K562 (cell line): ENCODE results near the gene USB1. TPM values are rescaled to one million over a fixed set of nuclear protein-coding genes. Genes with fewer than 3 reads are reported as not detected.

Experiments used
- ATAC-seq: fragments of 200-7000 bp; cut with Tn5 transposase; 3 replicates; pipeline ENCODE4 v1.9.1; 2020; ENCODE audit warnings: moderate library complexity
- BruUV-seq: library from RNA; stranded (reverse); fragments of 400-500 nt; replicated peaks from 2 replicates; lab custom pipeline; 2021; lab: Mats Ljungman, UMichigan
- CTCF ChIA-PET: fragments of 300-600 bp; formaldehyde crosslinking; extraction: SDS; loops from one replicate; lab custom pipeline; 2021; ENCODE audit warnings: low intra/inter-chr PET ratio; lab: Yijun Ruan, JAX
- POLR2A ChIA-PET: fragments of 300-600, 350-650 bp; sonication (Branson Sonifier 250); formaldehyde crosslinking; extraction: SDS; loops from one replicate; lab custom pipeline; 2021; ENCODE audit warnings: antibody characterized with exemption, inconsistent platforms; lab: Yijun Ruan, JAX
- DNase-seq, 4 experiments: peaks; one replicate each; pipeline versions ENCODE4 v3.0.0 to v3.0.0-alpha.2; 2011 to 2018; ENCODE audit warnings: low spot score in 3 of 4, mixed read lengths in 3 of 4; ENCODE audit errors: extremely low read depth in 1 of 4
- FAIRE-seq: peaks from 2 replicates; lab custom pipeline; 2011; peaks lifted over from hg19 to GRCh38; lab: Jason Lieb, UNC
- H2AFZ ChIP-seq: 2 replicates; pipeline ENCODE4 v1.6.0; 2011; ENCODE audit warnings: low read depth, low read length, control low read depth, inconsistent platforms
- H3K27ac ChIP-seq: fragments of 200-600 bp; 3 replicates; pipeline ENCODE4 v1.8.0; 2011; ENCODE audit warnings: low read depth, mild to moderate bottlenecking, control low read depth, inconsistent platforms, low read length, moderate library complexity, mixed read lengths; ENCODE audit errors: extremely low read depth
- H3K27me3 ChIP-seq, 2 experiments: fragments of 300-600 bp in 1 of 2; 2 replicates in 1 of 2; 3 replicates in 1 of 2; pipeline versions ENCODE4 v1.6.0 to v1.8.0; 2011; ENCODE audit warnings: inconsistent platforms in 2 of 2, low read length in 2 of 2, mild to moderate bottlenecking in 1 of 2, mixed read lengths in 1 of 2, moderate library complexity in 1 of 2; ENCODE audit not compliant: control insufficient read depth in 2 of 2, insufficient read depth in 2 of 2
- H3K36me3 ChIP-seq: fragments of 300-600 bp; 3 replicates; pipeline ENCODE4 v1.8.0; 2011; ENCODE audit warnings: mild to moderate bottlenecking, low read length, inconsistent platforms; ENCODE audit not compliant: control insufficient read depth, insufficient read depth
- H3K4me1 ChIP-seq, 2 experiments: fragments of 200-600 bp in 1 of 2; replicated peaks in 1 of 2; 2 replicates in 1 of 2; 3 replicates in 1 of 2; pipeline versions ENCODE4 v1.5.1 to v1.8.0; 2011; ENCODE audit warnings: inconsistent platforms in 2 of 2, low read length in 2 of 2, mild to moderate bottlenecking in 1 of 2, mixed read lengths in 1 of 2, moderate library complexity in 1 of 2; ENCODE audit not compliant: control insufficient read depth in 2 of 2, insufficient read depth in 2 of 2
- H3K4me2 ChIP-seq: 2 replicates; pipeline ENCODE4 v1.6.1; 2011; ENCODE audit warnings: low read length, control low read depth, inconsistent platforms, mixed read lengths; ENCODE audit not compliant: insufficient read depth
- H3K4me3 ChIP-seq: fragments of 200-600 bp; sonication (generic), shearing (Covaris generic); 2 replicates; pipeline ENCODE4 v1.5.1; 2016; ENCODE audit warnings: control low read depth, inconsistent platforms
- H3K79me2 ChIP-seq: fragments of 200-600 bp; 3 replicates; pipeline ENCODE4 v1.8.0; 2011; ENCODE audit warnings: low read length, inconsistent platforms; ENCODE audit not compliant: control insufficient read depth, insufficient read depth
- H3K9ac ChIP-seq, 2 experiments: 2 replicates each; pipeline versions ENCODE4 v1.6.0 to v1.6.1; 2011; ENCODE audit warnings: low read depth in 2 of 2, low read length in 2 of 2, control low read depth in 1 of 2, inconsistent platforms in 1 of 2, mild to moderate bottlenecking in 1 of 2, mixed read lengths in 1 of 2; ENCODE audit not compliant: insufficient read depth in 1 of 2
- H3K9me1 ChIP-seq: one replicate; pipeline ENCODE4 v1.6.0; 2011; ENCODE audit warnings: inconsistent platforms, mild to moderate bottlenecking, low read length, moderate library complexity; ENCODE audit not compliant: control insufficient read depth, insufficient read depth
- H3K9me3 ChIP-seq: replicated peaks from 2 replicates; pipeline ENCODE4 v1.5.1; 2011; ENCODE audit warnings: low read depth, low read length, inconsistent platforms; ENCODE audit not compliant: control insufficient read depth, insufficient read depth
- H4K20me1 ChIP-seq: replicated peaks from 2 replicates; pipeline ENCODE4 v1.6.1; 2011; ENCODE audit warnings: low read length, inconsistent platforms, mixed read lengths; ENCODE audit not compliant: control insufficient read depth, insufficient read depth
- GATA2 ChIP-seq: sonication (generic); formaldehyde crosslinking; IDR thresholded peaks from 2 replicates; pipeline ENCODE4 v1.4.0; 2020; ENCODE audit warnings: mild to moderate bottlenecking, missing genetic modification reagents
- HDAC3 ChIP-seq: fragments of 450-650 bp; IDR thresholded peaks from 2 replicates; pipeline ENCODE4 v1.6.1; 2018; ENCODE audit warnings: borderline replicate concordance, mild to moderate bottlenecking, moderate library complexity; ENCODE audit not compliant: partially characterized antibody
- KDM1A ChIP-seq, 2 experiments: fragments of 450-650 bp; IDR thresholded peaks; 2 replicates each; pipeline ENCODE4 v1.6.1; 2016; ENCODE audit warnings: mild to moderate bottlenecking in 2 of 2
- MAFK ChIP-seq: IDR thresholded peaks from 2 replicates; pipeline ENCODE4 v1.6.1; 2011; ENCODE audit warnings: low read length, improper control_type of control experiment
- MBD2 ChIP-seq: sonication (generic); IDR thresholded peaks from 2 replicates; pipeline ENCODE4 v1.6.1; 2016; ENCODE audit warnings: low read depth, borderline replicate concordance
- NFIC ChIP-seq: fragments of 450-650 bp; IDR thresholded peaks from 2 replicates; pipeline ENCODE4 v1.6.1; 2017; ENCODE audit warnings: mild to moderate bottlenecking, inconsistent platforms
- TEAD4 ChIP-seq, 2 experiments: sonication (generic) in 1 of 2; formaldehyde crosslinking in 1 of 2; IDR thresholded peaks; 2 replicates each; pipeline versions ENCODE4 v1.6.1 to v1.8.0; 2012 to 2022; ENCODE audit warnings: borderline replicate concordance in 1 of 2, inconsistent platforms in 1 of 2, low read length in 1 of 2, mild to moderate bottlenecking in 1 of 2, missing genetic modification reagents in 1 of 2
- WGBS: fragments of 100-300 bp; shearing (Covaris generic); methylation state at CpG from one replicate; pipeline ENCODE4 v1.1.6; 2016; ENCODE audit warnings: low coverage, mixed read lengths; ENCODE audit not compliant: insufficient coverage; ENCODE audit errors: missing lambda C conversion rate; 5-methylcytosine and 5-hydroxymethylcytosine counted together
- in situ Hi-C: fragments of 300-500 bp; cut with MboI; formaldehyde crosslinking; loops from 4 replicates; pipeline ENCODE4 v1.15.0; 2018; ENCODE audit warnings: inconsistent platforms, mixed read lengths
- intact Hi-C: fragments of 100-400 bp; cut with micrococcal nuclease; formaldehyde crosslinking; loops from 2 replicates; pipeline ENCODE4 v1.14.2; 2022
- polyA plus RNA-seq, 8 experiments: library from polyadenylated mRNA; depleted of rRNA in 4 of 8; stranded (reverse) in 5 of 8; unstranded in 3 of 8; fragments of >200 nt; fragmentation: Nextera tagmentation in 2 of 8; fragmentation: Illumina TruSeq in 1 of 8; extraction: Ambion mirVana in 2 of 8; extraction: Trizol in 1 of 8; gene quantifications; 2 replicates each; pipeline versions ENCODE4 v1.2.1 to v1.2.3, GENCODE V29; 2011 to 2014; ENCODE audit warnings: inconsistent platforms in 1 of 8, missing spikeins in 1 of 8
- total RNA-seq, 7 experiments: library from RNA; depleted of rRNA in 6 of 7; stranded (reverse); fragments of >200 nt in 6 of 7; fragmentation: Illumina TruSeq in 2 of 7; extraction: Trizol in 2 of 7; gene quantifications; 2 replicates each; pipeline versions ENCODE4 v1.2.1 to v1.2.3, GENCODE V29; 2011 to 2021; ENCODE audit warnings: low replicate concordance in 1 of 7
- TF ChIP-seq, protein P1 (sequence below), 2 experiments: IDR thresholded peaks; 2 replicates each; pipeline ENCODE4 v1.6.1; 2011; ENCODE audit warnings: borderline replicate concordance in 1 of 2, control low read depth in 1 of 2, low read depth in 1 of 2, low read length in 1 of 2, mild to moderate bottlenecking in 1 of 2, mixed read lengths in 1 of 2, moderate library complexity in 1 of 2; ENCODE audit not compliant: insufficient read depth in 1 of 2, insufficient read length in 1 of 2, poor library complexity in 1 of 2, severe bottlenecking in 1 of 2; ENCODE audit errors: extremely low read depth in 1 of 2
- TF ChIP-seq, protein P2 (sequence below): fragments of 450-650 bp; IDR thresholded peaks from 2 replicates; pipeline ENCODE4 v1.6.1; 2016

Gene USB1
- total and polyA plus RNA-seq, 9 of the 15 experiments (the other 6 are each of a cell fraction or from before 2014, with no cell fraction given) = 11.6 to 73.6 (median 19.4) TPM

DNA sequence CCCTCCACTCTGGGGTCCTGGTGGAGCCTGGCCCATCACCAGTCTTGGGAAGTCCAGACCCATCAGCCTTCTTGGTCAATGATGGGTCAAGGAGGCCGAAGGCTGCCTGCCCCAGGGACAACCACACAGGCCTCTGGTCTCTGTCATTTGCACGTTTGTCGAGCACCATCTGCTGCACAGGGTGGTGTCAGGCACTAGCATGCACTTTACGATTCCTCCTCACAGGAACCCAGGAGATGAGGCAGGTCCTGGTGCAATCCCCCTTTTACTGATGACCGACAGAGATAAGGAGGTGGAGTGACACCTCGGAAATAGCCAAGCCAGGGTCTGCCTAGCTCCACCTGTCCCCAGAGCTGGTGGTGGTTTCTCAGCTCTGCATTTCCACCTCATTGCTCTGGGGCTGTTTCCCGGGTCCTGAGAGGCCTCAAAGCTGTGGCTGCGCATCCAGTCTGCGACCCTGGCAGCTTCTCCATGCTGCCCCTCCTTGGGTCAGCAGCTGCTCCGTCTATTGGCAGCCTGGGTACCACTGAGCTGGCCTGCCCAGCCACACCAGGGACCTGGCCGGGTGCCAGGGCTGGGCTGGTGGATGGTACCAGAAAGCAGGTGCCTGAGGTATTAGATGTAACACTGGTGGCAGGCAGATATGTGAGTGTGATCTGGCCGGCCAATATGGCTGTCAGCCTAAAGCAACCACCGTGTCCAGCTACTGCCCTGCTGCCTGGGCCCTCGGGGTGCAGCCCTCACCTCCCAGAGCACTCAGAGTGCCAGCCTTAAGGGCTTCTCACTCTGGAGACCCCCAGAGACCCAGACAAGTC is 34.4 kb downstream of the USB1 start:
- Histone ChIP-seq H3K79me2 (peaks cover 3% of the 10 kb centered on the region; the same call in 1 of the 3 replicates), H3K27me3 (no peaks in the 10 kb centered on the region), H3K9me3 (no peaks in the 10 kb centered on the region), H4K20me1 (peaks cover 17% of the 10 kb centered on the region), H2AFZ (no peak overlapping the region), H3K9me1 (peaks cover 16% of the 10 kb centered on the region), H3K36me3 (peaks cover 28% of the 10 kb centered on the region; the same call in 2 of the 3 replicates), H3K9ac (peak overlapping the region in 1 of 2 experiments; percentile 55; a peak in 2 of 4 replicates), H3K4me2 (peak overlapping the region; percentile 22; the same call in 1 of the 2 replicates), H3K4me1 (peaks cover 33 to 60% of the 10 kb centered on the region in 2 experiments), H3K27ac (no peak overlapping the region), H3K4me3 (no peak overlapping the region)
- intact Hi-C loops (no loop called here), in situ Hi-C loops (no loop called here)
- no peak for FAIRE-seq
- ChIA-PET CTCF (no interaction called here), POLR2A (interaction anchor here (0.9 to 1.1 kb wide), 2 partner anchors 8 to 478 kb away, joined by 3 to 4 read pairs; no protein-coding TSS in a partner anchor)
- ATAC-seq = no peak
- WGBS = 71% methylated on average over 13 of the region's 14 CpGs
- TF ChIP-seq HDAC3 (no peak), MAFK (no peak), GATA2 (CRISPR knock-in tag) (0 out of 2 replicates have a peak, but pooled peaks have one; percentile 11), KDM1A (IDR thresholded peaks at IDR 0.05) (no peak), MBD2 (no peak), NFIC (peak; percentile 72), TEAD4 (IDR thresholded peaks at IDR 0.05; ENCODE audit: low read length) (no peak), TEAD4 (CRISPR knock-in tag; IDR thresholded peaks at IDR 0.05; ENCODE audit: borderline replicate concordance) (no peak)
- TF ChIP-seq, protein P1, sequence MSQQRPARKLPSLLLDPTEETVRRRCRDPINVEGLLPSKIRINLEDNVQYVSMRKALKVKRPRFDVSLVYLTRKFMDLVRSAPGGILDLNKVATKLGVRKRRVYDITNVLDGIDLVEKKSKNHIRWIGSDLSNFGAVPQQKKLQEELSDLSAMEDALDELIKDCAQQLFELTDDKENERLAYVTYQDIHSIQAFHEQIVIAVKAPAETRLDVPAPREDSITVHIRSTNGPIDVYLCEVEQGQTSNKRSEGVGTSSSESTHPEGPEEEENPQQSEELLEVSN (IDR thresholded peaks at IDR 0.05; ENCODE audit: borderline replicate concordance in 1 of 2, extremely low read depth in 1 of 2, insufficient read depth in 1 of 2, insufficient read length in 1 of 2, low read depth in 1 of 2, low read length in 1 of 2, poor library complexity in 1 of 2, severe bottlenecking in 1 of 2) = no peak
- TF ChIP-seq, protein P2, sequence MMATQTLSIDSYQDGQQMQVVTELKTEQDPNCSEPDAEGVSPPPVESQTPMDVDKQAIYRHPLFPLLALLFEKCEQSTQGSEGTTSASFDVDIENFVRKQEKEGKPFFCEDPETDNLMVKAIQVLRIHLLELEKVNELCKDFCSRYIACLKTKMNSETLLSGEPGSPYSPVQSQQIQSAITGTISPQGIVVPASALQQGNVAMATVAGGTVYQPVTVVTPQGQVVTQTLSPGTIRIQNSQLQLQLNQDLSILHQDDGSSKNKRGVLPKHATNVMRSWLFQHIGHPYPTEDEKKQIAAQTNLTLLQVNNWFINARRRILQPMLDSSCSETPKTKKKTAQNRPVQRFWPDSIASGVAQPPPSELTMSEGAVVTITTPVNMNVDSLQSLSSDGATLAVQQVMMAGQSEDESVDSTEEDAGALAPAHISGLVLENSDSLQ = peak; percentile 24; the same call in 1 of the 2 replicates
- no TSS peak for BruUV-seq
- no peak for DNase-seq
